KMS-11 (cell line): ENCODE measurements around the gene GLT8D1.
"Not testable (repeated sequence)": the region's sequence is repeated elsewhere in the genome, so short reads cannot be mapped to it uniquely, and the experiment has no call there.

Source experiments
- H2AFZ ChIP-seq: fragments of 200-600 bp; sonication (generic); 2 replicates; pipeline ENCODE4 v1.6.1; 2016; ENCODE audit warnings: antibody characterized with exemption, mixed run types, low read depth
- H3K27ac ChIP-seq: fragments of 200-600 bp; sonication (generic); 2 replicates; pipeline ENCODE4 v1.6.1; 2016; ENCODE audit warnings: mild to moderate bottlenecking, mixed run types
- H3K27me3 ChIP-seq: fragments of 200-600 bp; sonication (generic); 2 replicates; pipeline ENCODE4 v1.6.1; 2017; ENCODE audit warnings: mild to moderate bottlenecking, low read depth, mixed run types, moderate library complexity; ENCODE audit not compliant: insufficient read depth
- H3K36me3 ChIP-seq: fragments of 200-600 bp; sonication (generic); 2 replicates; pipeline ENCODE4 v1.6.1; 2017; ENCODE audit warnings: mild to moderate bottlenecking, mixed run types; ENCODE audit not compliant: insufficient read depth
- H3K4me1 ChIP-seq: fragments of 200-600 bp; sonication (generic); 2 replicates; pipeline ENCODE4 v1.6.1; 2016; ENCODE audit warnings: mild to moderate bottlenecking, low read depth, mixed run types; ENCODE audit not compliant: poor library complexity, severe bottlenecking
- H3K4me2 ChIP-seq: fragments of 200-600 bp; sonication (generic); 2 replicates; pipeline ENCODE4 v1.7.0; 2016; ENCODE audit warnings: mild to moderate bottlenecking, mixed run types
- H3K4me3 ChIP-seq: fragments of 200-600 bp; sonication (generic); IDR thresholded peaks from 2 replicates; pipeline ENCODE4 v1.6.1; 2017; ENCODE audit warnings: low read depth, low read length, mixed read lengths; ENCODE audit not compliant: insufficient read depth
- H3K79me2 ChIP-seq: fragments of 200-600 bp; sonication (generic); 2 replicates; pipeline ENCODE4 v1.6.1; 2016; ENCODE audit warnings: low read depth, mixed run types; ENCODE audit not compliant: insufficient read depth
- H3K9ac ChIP-seq: fragments of 200-600 bp; sonication (generic); 2 replicates; pipeline ENCODE4 v1.6.1; 2016; ENCODE audit warnings: mild to moderate bottlenecking, mixed run types
- H4K20me1 ChIP-seq: fragments of 200-600 bp; sonication (generic); 2 replicates; pipeline ENCODE4 v1.6.1; 2016; ENCODE audit warnings: mild to moderate bottlenecking, mixed run types; ENCODE audit not compliant: insufficient read depth
- TF ChIP-seq, protein P1 (sequence below): fragments of 200-600 bp; sonication (generic); conservative IDR thresholded peaks from 2 replicates; pipeline ENCODE4 v1.6.1; 2017; ENCODE audit warnings: low read depth, mild to moderate bottlenecking, antibody characterized with exemption, low read length, moderate library complexity, mixed read lengths

GLT8D1 gene

GRCh38 chr3:52731590-52731989 is 26.0 kb upstream of the GLT8D1 start:
- no peak overlapping the region for H3K27ac ChIP-seq
- TF ChIP-seq, protein P1, sequence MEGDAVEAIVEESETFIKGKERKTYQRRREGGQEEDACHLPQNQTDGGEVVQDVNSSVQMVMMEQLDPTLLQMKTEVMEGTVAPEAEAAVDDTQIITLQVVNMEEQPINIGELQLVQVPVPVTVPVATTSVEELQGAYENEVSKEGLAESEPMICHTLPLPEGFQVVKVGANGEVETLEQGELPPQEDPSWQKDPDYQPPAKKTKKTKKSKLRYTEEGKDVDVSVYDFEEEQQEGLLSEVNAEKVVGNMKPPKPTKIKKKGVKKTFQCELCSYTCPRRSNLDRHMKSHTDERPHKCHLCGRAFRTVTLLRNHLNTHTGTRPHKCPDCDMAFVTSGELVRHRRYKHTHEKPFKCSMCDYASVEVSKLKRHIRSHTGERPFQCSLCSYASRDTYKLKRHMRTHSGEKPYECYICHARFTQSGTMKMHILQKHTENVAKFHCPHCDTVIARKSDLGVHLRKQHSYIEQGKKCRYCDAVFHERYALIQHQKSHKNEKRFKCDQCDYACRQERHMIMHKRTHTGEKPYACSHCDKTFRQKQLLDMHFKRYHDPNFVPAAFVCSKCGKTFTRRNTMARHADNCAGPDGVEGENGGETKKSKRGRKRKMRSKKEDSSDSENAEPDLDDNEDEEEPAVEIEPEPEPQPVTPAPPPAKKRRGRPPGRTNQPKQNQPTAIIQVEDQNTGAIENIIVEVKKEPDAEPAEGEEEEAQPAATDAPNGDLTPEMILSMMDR = no peak
- no peaks in the 10 kb centered on the region for H3K27me3 ChIP-seq
- no peaks in the 10 kb centered on the region for H3K79me2 ChIP-seq
- H3K4me3 ChIP-seq = no peak overlapping the region
- no peak overlapping the region for H3K4me2 ChIP-seq
- no peak overlapping the region for H2AFZ ChIP-seq
- H3K9ac ChIP-seq = no peak overlapping the region
- no peaks in the 10 kb centered on the region for H3K36me3 ChIP-seq
- peaks cover 15% of the 10 kb centered on the region for H3K4me1 ChIP-seq
- H4K20me1 ChIP-seq = no peaks in the 10 kb centered on the region

- Histone ChIP-seq H3K4me3 (no peak overlapping the region), H3K27me3 (no peaks in the 10 kb centered on the region), H4K20me1 (no peaks in the 10 kb centered on the region), H3K4me2 (peak overlapping the region; percentile 42; the same call in 1 of the 2 replicates), H3K4me1 (peaks cover 15% of the 10 kb centered on the region), H3K79me2 (no peaks in the 10 kb centered on the region), H3K27ac (peak overlapping the region; percentile 31; the same call in 1 of the 2 replicates), H2AFZ (no peak overlapping the region), H3K9ac (no peak overlapping the region), H3K36me3 (no peaks in the 10 kb centered on the region)
- TF ChIP-seq, protein P1 = no peak
These were observed 25.1 kb upstream of the GLT8D1 start for GRCh38 chr3:52730681-52731080.

DNA sequence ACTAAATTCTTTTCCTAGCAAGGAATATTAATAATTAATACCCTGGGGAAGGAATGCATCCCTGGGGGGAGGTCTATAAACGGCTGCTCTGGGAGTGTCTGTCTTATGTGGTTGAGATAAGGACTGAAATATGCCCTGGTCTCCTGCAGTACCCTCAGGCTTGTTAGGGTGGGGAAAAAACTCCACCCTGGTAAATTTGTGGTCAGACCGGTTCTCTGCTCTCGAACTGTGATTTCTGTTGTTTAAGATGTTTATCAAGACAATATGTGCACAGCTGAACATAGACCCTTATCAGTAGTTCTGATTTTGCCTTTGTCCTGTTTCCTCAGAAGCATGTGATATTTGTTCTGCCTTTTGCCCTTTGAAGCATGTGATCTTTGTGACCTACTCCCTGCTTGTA is 23.2 kb upstream of the GLT8D1 start:
- not testable (repeated sequence) for H3K9ac ChIP-seq, H2AFZ ChIP-seq, H3K27me3 ChIP-seq, H3K79me2 ChIP-seq, H3K36me3 ChIP-seq, H3K27ac ChIP-seq, H4K20me1 ChIP-seq, H3K4me2 ChIP-seq, H3K4me3 ChIP-seq
- peaks cover 15% of the 10 kb centered on the region for H3K4me1 ChIP-seq

- Histone ChIP-seq H3K79me2 (no peaks in the 10 kb centered on the region), H3K36me3 (no peaks in the 10 kb centered on the region), H3K4me2 (no peak overlapping the region), H3K9ac (no peak overlapping the region), H4K20me1 (no peaks in the 10 kb centered on the region), H3K27me3 (no peaks in the 10 kb centered on the region), H3K4me1 (no peaks in the 10 kb centered on the region), H2AFZ (no peak overlapping the region), H3K4me3 (no peak overlapping the region), H3K27ac (no peak overlapping the region)
- TF ChIP-seq, protein P1 = no peak
These were observed 18.9 kb upstream of the GLT8D1 start for GRCh38 chr3:52724511-52724910.

- Histone ChIP-seq H3K4me1 (no peaks in the 10 kb centered on the region), H3K9ac (no peak overlapping the region), H3K79me2 (no peaks in the 10 kb centered on the region), H3K27me3 (no peaks in the 10 kb centered on the region), H3K4me3 (no peak overlapping the region), H2AFZ (no peak overlapping the region), H3K36me3 (no peaks in the 10 kb centered on the region), H4K20me1 (no peaks in the 10 kb centered on the region), H3K27ac (no peak overlapping the region), H3K4me2 (no peak overlapping the region)
- TF ChIP-seq, protein P1 = no peak
These were observed 18.3 kb upstream of the GLT8D1 start for GRCh38 chr3:52723935-52724334.
